RWPE2 (cell line): Measurements from ENCODE around the gene NUP85.
A peak's percentile ranks its signal among the peaks of the same experiment; 100 is the strongest.

Source experiments
- ATAC-seq: fragments of 200-7000 bp; cut with Tn5 transposase; 3 replicates; pipeline ENCODE4 v1.9.1; 2021; ENCODE audit warnings: low read depth
- DNase-seq: peaks from one replicate; pipeline ENCODE4 v3.0.0-alpha.2; 2020; ENCODE audit warnings: low spot score
- H3K27ac ChIP-seq: fragments of 450-650 bp; 2 replicates; pipeline ENCODE4 v1.5.1; 2017; ENCODE audit warnings: mild to moderate bottlenecking; ENCODE audit not compliant: poor library complexity, severe bottlenecking
- H3K27me3 ChIP-seq: fragments of 250-450 bp; sonication (Bioruptor Pico); 2 replicates; pipeline ENCODE4 v1.5.1; 2021; ENCODE audit warnings: mild to moderate bottlenecking, moderate library complexity; ENCODE audit not compliant: insufficient read depth, poor library complexity, severe bottlenecking
- H3K36me3 ChIP-seq: fragments of 250-450 bp; sonication (Bioruptor Pico); 2 replicates; pipeline ENCODE4 v1.5.1; 2020; ENCODE audit warnings: low read depth, mild to moderate bottlenecking, moderate library complexity
- H3K4me1 ChIP-seq: fragments of 250-450 bp; sonication (Bioruptor Pico); 2 replicates; pipeline ENCODE4 v1.5.1; 2021; ENCODE audit warnings: mild to moderate bottlenecking, moderate library complexity; ENCODE audit not compliant: insufficient read depth, poor library complexity, severe bottlenecking
- H3K4me3 ChIP-seq: fragments of 250-450 bp; sonication (Bioruptor Pico); 2 replicates; pipeline ENCODE4 v1.5.1; 2021; ENCODE audit warnings: mild to moderate bottlenecking, moderate library complexity; ENCODE audit not compliant: severe bottlenecking
- H3K9me3 ChIP-seq: fragments of 250-450 bp; sonication (Bioruptor Pico); 2 replicates; pipeline ENCODE4 v1.5.1; 2021; ENCODE audit warnings: mild to moderate bottlenecking, moderate library complexity; ENCODE audit not compliant: severe bottlenecking
- TF ChIP-seq, protein P1 (sequence below): fragments of 450-650 bp; IDR thresholded peaks from one replicate; pipeline ENCODE4 v1.5.1; 2017; ENCODE audit warnings: mild to moderate bottlenecking, moderate library complexity; ENCODE audit not compliant: poor library complexity, severe bottlenecking

The NUP85 gene

DNA sequence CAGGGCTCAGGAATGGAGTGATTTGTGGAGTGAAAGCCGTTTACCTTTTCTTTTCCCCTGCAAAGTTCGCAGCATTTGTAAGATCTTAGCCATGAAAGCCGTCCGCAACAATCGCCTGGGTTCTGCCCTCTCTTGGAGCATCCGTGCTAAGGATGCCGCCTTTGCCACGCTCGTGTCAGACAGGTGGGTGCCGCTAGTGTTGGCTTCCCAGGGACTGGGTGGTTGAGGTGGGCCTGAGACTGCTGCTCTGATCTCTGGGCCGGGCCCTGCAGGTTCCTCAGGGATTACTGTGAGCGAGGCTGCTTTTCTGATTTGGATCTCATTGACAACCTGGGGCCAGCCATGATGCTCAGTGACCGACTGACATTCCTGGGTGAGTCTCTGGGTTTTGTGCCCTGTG is 27.3 kb downstream of the NUP85 start:
- TF ChIP-seq, protein P1, sequence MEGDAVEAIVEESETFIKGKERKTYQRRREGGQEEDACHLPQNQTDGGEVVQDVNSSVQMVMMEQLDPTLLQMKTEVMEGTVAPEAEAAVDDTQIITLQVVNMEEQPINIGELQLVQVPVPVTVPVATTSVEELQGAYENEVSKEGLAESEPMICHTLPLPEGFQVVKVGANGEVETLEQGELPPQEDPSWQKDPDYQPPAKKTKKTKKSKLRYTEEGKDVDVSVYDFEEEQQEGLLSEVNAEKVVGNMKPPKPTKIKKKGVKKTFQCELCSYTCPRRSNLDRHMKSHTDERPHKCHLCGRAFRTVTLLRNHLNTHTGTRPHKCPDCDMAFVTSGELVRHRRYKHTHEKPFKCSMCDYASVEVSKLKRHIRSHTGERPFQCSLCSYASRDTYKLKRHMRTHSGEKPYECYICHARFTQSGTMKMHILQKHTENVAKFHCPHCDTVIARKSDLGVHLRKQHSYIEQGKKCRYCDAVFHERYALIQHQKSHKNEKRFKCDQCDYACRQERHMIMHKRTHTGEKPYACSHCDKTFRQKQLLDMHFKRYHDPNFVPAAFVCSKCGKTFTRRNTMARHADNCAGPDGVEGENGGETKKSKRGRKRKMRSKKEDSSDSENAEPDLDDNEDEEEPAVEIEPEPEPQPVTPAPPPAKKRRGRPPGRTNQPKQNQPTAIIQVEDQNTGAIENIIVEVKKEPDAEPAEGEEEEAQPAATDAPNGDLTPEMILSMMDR, result no peak
- peaks cover 87% of the 10 kb centered on the region for H3K36me3 ChIP-seq
- no peak overlapping the region for H3K27ac ChIP-seq
- H3K27me3 ChIP-seq, result no peaks in the 10 kb centered on the region
- ATAC-seq, result no peak
- DNase-seq, result no peak
- H3K4me1 ChIP-seq, result no peaks in the 10 kb centered on the region
- H3K9me3 ChIP-seq, result no peaks in the 10 kb centered on the region
- no peak overlapping the region for H3K4me3 ChIP-seq

DNA sequence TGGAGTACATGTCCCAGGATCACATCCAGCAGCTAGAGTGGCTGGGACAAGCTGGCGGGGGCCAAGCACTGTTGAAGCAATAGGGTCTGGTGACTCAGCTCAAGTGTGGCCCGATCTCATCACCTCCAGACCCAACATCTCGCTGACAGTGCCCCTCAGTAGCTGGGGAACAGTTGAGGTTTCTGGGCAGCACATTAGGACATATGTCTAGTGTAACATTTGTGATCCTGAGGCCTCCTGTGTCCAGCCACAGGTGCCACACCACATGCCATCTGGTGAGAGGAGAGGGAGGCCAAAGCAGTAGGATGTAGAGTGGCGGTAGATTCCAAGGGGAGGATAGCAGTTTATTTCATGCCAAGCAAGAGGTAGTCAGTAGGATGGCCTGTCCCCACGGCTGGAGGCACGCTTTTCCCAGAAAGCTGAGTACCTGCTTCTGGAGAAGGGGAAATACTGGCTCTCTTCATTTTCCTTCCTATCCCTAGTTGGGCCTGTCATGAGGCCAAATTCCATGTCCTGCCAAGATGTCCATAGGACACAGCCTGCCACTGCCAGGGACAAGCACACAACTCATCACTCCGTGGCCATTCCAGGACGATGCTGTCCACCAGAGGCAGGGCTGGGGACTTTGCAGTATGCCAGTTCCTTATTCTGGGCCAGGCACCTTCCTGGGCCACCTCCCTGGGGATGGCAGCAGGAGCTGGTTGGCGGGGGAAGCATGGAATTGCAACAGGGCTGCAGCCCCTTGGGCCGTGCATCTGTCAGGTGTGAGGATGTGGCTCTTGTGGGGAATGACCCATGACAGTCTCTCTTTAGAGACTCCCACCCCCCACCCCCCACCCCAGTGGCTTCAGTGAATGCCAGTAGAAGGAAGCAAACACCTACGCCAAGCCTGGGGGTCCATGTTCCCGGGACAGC is 31.9 kb downstream of the NUP85 start:
- H3K4me3 ChIP-seq, result no peak overlapping the region
- no peak for DNase-seq
- H3K27me3 ChIP-seq, result no peaks in the 10 kb centered on the region
- no peak for ATAC-seq
- H3K36me3 ChIP-seq, result peaks cover 89% of the 10 kb centered on the region
- TF ChIP-seq, protein P1, result no peak
- no peaks in the 10 kb centered on the region for H3K4me1 ChIP-seq
- no peak overlapping the region for H3K27ac ChIP-seq
- H3K9me3 ChIP-seq, result no peaks in the 10 kb centered on the region

DNA sequence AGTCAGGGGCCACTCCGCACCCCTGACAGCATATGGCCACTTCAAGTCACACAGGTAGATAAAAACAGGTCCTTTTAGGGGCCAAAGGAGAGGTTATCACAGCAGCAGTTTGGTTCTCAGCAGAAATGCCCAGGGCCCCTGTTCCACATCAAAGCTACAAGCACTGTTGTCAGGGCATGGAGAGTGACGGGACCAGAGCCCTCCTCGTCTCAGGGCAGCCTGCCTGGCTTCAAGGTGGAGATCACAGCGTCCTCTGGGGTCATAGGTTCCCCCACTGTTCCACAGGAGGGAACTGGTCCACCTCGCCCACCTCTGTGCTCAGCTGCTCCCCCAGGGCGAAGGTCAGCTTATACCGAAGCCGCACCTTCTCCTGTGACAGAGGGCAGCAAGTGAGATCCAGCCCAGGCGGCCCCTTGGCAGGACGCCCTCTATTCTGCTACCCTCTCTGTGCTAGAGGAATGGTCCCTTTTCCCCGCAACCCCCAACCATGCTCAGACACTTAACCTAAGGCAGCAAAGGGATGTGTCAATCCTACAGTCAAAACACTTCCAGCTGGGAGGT is 32.6 kb downstream of the NUP85 start:
- ATAC-seq (no peak), DNase-seq (no peak)
- H3K4me1 ChIP-seq, result no peaks in the 10 kb centered on the region
- no peak overlapping the region for H3K27ac ChIP-seq
- H3K27me3 ChIP-seq, result no peaks in the 10 kb centered on the region
- no peaks in the 10 kb centered on the region for H3K9me3 ChIP-seq
- no peak overlapping the region for H3K4me3 ChIP-seq
- H3K36me3 ChIP-seq, result peaks cover 89% of the 10 kb centered on the region
- TF ChIP-seq, protein P1, result no peak

DNA sequence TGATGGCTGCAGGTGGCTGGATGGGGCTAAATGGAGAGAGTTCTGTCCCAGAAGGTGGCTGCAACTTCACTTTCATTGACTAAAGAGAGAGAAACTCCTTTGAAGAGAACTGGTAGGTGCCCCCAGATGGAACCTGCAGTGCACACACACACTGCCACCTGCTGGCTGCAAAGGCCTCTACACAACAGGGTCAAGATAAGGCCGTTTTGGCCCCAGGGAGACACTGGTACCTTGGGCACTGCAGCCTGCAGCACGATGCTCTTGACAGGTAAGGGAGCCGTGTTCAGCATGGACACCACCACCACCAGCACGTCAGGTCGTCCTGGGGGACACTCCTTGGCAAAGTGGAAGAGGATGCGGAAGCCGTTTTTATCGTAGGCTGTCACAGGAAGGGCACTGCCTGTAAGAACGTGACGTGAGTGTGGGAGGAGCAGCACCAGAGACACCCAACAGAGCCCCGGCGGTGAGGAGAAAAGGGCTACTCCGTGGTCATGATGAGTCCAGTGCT is 33.3 kb downstream of the NUP85 start:
- ATAC-seq (peak; percentile 74), DNase-seq (no peak)
- H3K4me3 ChIP-seq, result no peak overlapping the region
- H3K4me1 ChIP-seq, result no peaks in the 10 kb centered on the region
- H3K27ac ChIP-seq, result no peak overlapping the region
- TF ChIP-seq, protein P1, result peak; percentile 82
- H3K9me3 ChIP-seq, result no peaks in the 10 kb centered on the region
- H3K36me3 ChIP-seq, result peaks cover 91% of the 10 kb centered on the region
- H3K27me3 ChIP-seq, result no peaks in the 10 kb centered on the region

DNA sequence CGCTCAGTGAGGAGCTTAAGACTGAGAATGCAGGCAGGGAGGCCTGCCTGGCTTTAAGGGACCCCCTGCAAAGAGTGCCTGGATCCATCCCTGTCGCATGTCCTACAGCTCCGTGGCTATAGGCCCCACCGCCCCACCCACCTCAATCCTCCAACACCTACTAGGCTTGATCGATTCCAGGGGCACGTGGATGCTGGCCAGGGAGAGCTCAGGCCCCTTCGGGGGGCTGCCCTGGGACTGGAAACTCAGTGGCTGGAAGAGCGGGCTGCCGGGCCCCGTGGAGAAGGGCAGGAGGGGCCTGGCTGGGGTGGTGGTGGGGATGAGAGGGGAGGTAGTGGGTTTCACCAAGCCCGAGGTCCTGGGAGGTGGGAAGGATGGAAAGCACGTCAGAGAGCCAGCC is 33.7 kb downstream of the NUP85 start:
- no peak for DNase-seq
- H3K4me1 ChIP-seq, result no peaks in the 10 kb centered on the region
- H3K27ac ChIP-seq, result no peak overlapping the region
- no peaks in the 10 kb centered on the region for H3K27me3 ChIP-seq
- H3K4me3 ChIP-seq, result no peak overlapping the region
- H3K36me3 ChIP-seq, result peaks cover 91% of the 10 kb centered on the region
- TF ChIP-seq, protein P1, result no peak
- ATAC-seq, result no peak
- H3K9me3 ChIP-seq, result no peaks in the 10 kb centered on the region
